ENCODE results near the gene TLCD5.

Gene TLCD5

GRCh38 chr11:120305286-120305685, 19.8 kb upstream of the TLCD5 start:
- no peak for TF ChIP-seq CTCF (IDR thresholded peaks at IDR 0.05; ENCODE audit: control insufficient read depth, insufficient read depth, low read depth, low read length, missing control alignments)
- DNase-seq (ENCODE audit: low read depth), result no peak
- H3K4me3 ChIP-seq (ENCODE audit: control insufficient read depth, low read depth, low read length), result no peak overlapping the region

GRCh38 chr11:120306519-120307242, 18.4 kb upstream of the TLCD5 start:
- peak; percentile 71 for DNase-seq (ENCODE audit: low read depth)

GRCh38 chr11:120307476-120307875, 17.6 kb upstream of the TLCD5 start:
- no peak for TF ChIP-seq CTCF (IDR thresholded peaks at IDR 0.05; ENCODE audit: control insufficient read depth, insufficient read depth, low read depth, low read length, missing control alignments)
- H3K4me3 ChIP-seq (ENCODE audit: control insufficient read depth, low read depth, low read length), result no peak overlapping the region
- no peak for DNase-seq (ENCODE audit: low read depth)

More at GRCh38 chr11:120306519-120307242, 18.4 kb upstream of the TLCD5 start:
- TF ChIP-seq CTCF (IDR thresholded peaks at IDR 0.05; ENCODE audit: control insufficient read depth, insufficient read depth, low read depth, low read length, missing control alignments), result peak; percentile 77
- no peak overlapping the region for H3K4me3 ChIP-seq (ENCODE audit: control insufficient read depth, low read depth, low read length)

- no peak for TF ChIP-seq CTCF (IDR thresholded peaks at IDR 0.05; ENCODE audit: control insufficient read depth, insufficient read depth, low read depth, low read length, missing control alignments)
- H3K4me3 ChIP-seq (ENCODE audit: control insufficient read depth, low read depth, low read length), result no peak overlapping the region
- DNase-seq (ENCODE audit: low read depth), result no peak
Observed at GRCh38 chr11:120308081-120308480, 17.0 kb upstream of the TLCD5 start.

- no peak for TF ChIP-seq CTCF (IDR thresholded peaks at IDR 0.05; ENCODE audit: control insufficient read depth, insufficient read depth, low read depth, low read length, missing control alignments)
- DNase-seq (ENCODE audit: low read depth), result no peak
- H3K4me3 ChIP-seq (ENCODE audit: control insufficient read depth, low read depth, low read length), result no peak overlapping the region
Observed at GRCh38 chr11:120310870-120311269, 14.2 kb upstream of the TLCD5 start.

- H3K4me3 ChIP-seq (ENCODE audit: control insufficient read depth, low read depth, low read length), result no peak overlapping the region
- no peak for DNase-seq (ENCODE audit: low read depth)
- no peak for TF ChIP-seq CTCF (IDR thresholded peaks at IDR 0.05; ENCODE audit: control insufficient read depth, insufficient read depth, low read depth, low read length, missing control alignments)
Observed at GRCh38 chr11:120314861-120315260, 10.2 kb upstream of the TLCD5 start.

Measured in AG09309 (cell line).